NCI-H2171 (cell line): ENCODE results near the gene VENTX.
"Not testable (repeated sequence)": the region's sequence is repeated elsewhere in the genome, so short reads cannot be mapped to it uniquely, and the experiment has no call there.

Experiments used
- DNase-seq: peaks from one replicate; lab custom pipeline; 2025; lab: John Stamatoyannopoulos, UW

Gene VENTX

DNA sequence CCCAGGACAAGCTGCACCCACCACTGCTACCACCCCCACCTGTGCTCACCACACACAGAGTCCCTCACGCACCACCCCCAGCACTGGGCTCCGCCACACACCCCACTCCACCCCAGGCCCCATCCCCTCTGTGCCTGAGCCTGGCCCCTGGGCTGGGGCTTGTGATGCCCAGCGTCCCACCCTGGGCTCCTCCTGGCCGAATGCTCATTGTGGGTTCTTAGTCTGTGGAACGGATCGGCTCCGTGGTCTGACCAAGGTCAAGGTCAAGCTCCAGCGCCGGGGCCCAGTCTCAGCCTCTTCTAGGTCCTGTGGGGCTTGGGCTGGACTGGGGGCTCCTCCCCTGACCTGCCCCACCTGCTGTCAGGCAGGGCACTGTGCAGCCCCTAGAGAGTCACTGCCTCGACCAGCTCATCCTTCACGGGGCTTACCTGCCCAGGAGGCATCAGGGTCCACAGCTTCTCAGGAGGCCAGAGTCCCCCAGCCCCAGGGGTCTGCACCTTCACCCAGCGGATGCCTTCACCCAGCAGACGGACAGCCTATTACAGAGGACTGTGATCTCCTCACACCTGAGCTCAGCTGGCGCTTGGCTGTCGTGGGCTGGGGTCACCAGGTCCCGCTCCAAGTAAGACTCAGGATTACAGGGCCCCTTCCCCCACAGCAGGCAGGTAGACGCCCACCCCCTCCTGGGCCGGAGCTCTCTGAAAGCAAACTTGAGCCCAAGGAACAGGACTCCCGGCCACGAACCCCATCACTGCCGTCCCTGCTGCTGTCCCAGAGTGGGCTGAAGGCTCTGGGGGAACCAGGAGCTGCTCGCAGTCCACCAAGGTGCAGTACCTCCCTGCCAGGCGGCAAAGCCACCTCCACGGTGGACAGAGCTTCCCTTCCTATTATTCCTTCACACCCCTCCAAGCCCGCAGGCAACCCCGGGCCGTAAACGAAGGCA, 22.9 kb upstream of the VENTX start:
- DNase-seq, result no peak

DNA sequence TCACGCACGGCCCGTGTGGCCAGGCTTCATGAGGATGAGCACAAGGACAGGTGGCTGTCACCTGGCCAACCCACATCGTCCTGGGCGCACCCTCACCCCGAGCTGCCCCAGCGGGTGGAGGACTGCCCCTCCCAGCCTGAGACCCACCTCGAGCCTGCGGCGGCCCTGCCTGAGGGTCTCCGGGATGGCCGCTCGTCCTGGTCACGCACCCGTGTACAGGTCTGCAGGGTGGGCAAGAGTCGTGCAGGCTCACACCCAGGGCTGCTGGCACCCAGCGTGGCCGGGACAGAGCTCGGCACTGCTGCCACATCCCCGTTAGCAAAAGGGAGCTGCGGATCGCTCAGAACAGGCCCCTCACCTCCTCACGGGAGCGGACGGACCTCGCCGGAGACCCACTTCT, 22.1 kb upstream of the VENTX start:
- DNase-seq, result no peak

DNA sequence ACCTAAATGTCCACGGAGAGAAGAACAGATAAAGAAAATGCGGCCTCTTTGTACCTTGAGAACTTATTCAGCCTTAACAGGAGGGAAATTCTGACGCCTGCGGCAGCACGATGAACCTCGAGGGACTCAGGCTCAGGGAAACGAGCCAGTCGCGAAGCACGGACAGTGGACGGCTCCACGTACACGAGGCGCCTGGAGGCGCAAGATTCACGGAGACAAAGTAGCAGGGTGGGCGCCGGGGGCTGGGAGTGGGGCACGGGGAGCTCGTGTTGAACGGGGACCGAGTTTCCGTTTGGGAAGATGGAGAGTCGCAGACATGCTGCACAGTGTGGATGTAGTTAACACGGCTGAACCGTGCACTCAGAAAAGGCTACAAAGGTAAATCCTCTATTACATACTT, 20.9 kb upstream of the VENTX start:
- DNase-seq, result no peak

DNA sequence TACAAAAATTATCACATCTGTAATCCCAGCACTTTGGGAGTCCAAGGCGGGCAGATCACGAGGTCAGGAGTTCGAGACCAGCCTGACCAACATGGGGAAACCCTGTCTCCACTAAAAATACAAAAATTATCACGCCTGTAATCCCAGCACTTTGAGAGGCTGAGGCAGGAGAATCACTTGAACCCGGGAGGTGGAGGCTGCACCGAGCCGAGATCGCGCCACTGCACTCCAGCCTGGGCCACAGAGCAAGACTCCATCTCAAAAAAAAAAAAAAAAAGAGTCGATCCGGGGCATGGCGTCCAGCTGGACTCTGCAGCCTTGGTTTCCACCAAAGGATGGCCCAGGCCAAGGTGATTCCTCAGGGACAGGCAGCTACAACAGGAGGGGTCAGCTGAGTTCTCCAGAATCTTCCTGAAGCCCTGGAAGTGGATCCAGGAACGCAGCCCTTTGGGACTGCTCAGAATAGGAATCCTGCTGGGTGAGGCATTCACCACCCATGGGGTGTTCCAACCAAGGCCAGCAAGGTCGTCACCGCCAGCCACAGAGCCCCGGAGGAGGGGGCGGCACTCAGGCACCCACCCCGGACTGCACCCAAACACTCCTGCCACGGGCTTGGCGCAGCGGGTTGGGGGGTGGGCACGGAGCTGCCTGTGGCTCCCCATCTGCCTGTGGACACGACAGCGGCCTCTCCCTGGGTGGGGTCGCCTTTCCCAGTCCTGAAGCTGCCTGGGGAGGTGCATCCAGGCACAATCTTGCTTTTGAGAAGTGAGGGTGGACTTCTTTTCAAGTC, 19.7 kb upstream of the VENTX start:
- DNase-seq, result no peak

DNA sequence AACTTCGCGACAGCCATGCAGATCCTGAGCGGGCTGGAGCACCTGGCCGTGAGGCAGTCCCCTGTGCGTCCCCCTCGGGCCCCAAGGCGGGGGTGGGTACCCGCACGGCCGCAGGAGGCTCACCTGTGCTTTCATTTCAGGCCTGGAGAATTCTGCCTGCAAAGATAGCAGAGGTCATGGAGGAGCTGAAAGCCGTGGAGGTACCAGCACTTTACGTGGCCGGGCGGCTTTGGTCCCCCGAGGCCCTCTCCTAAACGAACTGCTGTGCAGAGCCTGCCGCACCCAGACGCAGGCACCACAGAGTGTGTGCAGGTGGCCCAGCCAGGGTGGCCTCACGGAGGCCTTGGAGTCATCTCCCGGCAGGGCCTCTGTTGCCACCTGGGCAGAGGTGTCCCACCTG, 18.8 kb upstream of the VENTX start:
- no peak for DNase-seq

- DNase-seq, result no peak
Measured at GRCh38 chr10:133219782-133220181, 17.9 kb upstream of the VENTX start.

- DNase-seq, result no peak
Measured at GRCh38 chr10:133221331-133221730, 16.3 kb upstream of the VENTX start.

GRCh38 chr10:133221756-133222155, 15.9 kb upstream of the VENTX start:
- DNase-seq, result not testable (repeated sequence)

DNA sequence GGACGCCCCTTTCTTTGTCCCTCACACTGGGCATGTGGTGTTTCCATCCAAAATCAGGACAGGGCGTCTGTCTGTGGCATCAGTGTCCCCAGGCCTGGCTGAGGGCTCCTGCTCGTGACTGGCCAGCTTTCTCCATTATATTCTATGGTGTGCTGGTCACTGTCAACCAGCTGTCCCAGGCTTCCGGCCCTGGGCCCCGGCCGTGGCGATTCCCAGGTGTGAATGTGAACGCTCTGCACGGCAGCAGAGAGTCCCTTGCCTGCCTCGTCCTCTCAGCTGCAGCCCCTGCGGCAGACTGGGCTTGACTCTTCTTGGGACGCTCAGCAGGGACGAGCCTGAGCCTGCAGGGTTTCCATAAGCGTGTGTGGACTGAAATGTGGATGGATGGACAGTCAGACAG, 13.6 kb upstream of the VENTX start:
- DNase-seq, result no peak

- no peak for DNase-seq
Measured at GRCh38 chr10:133224756-133225372, 12.8 kb upstream of the VENTX start.

DNA sequence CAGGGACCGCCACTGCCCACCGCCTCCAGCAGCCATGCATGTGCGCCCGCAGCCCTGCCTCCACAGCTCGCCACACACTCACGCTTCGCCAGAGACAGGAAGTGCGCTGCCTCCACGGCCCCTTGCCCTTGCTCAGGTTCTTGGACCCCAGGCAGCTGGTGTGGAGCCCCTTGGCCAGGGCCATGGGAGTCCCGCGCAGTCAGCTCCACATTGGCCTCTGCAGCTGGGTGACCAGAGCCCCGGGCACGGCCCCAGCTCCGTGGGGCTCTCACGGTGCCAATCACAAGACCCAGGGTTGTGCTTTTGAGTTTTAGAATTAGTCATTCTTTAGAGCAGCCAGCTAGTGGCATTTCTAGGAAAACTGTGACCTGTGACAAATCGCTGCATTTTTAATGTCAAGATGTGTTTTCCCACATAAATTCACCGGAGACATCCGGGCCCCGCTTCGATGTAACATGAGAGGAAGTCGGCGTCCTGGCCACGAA, 11.9 kb upstream of the VENTX start:
- DNase-seq, result no peak

DNA sequence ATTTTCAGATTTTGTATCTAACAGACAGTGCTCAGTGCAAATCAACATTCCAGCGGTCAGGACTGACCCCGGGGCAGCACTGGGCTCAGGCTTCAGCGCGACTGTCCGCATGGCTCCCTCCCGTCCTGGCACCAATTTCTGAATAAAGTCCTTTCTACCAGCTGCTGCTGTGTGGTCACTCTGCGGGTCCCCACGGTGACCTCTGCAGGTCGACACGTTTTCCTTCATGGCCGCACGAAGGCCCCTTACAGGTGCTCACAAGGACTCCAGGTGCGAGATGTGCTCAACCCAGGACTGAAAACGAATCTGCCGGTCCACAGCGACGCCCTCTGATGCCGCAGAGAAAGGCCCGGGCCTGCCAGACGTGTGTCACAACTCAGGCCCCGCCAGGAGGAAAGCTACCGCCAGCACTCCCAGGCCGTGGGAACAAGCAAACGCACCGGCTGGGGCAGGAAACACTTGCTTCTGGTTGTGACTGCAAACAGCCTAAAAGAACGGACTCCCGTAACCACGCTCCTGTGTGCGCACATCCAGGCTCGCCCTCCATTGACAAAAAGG, 11.3 kb upstream of the VENTX start:
- DNase-seq, result no peak

DNA sequence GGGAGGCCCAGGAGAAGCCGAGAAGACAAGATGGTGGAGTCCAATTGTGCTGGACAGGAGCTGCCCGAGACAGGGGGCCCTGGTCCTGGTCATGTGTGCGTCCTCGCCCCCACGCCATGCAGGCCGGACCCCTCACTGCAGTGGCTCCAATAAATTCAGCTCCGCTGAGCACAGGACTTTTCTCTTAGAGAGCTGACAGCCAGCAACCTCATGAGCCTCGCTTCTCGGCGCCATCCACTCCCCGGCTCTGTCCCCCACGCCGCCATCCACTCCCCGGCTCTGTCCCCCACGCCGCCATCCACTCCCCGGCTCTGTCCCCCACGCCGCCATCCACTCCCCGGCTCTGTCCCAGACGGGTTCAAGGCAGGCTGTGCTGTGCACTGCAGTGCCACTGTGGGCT, 10.4 kb upstream of the VENTX start:
- DNase-seq, result no peak

- no peak for DNase-seq
Measured at GRCh38 chr10:133229265-133230043, 8.2 kb upstream of the VENTX start.

- no peak for DNase-seq
Measured at GRCh38 chr10:133230044-133230361, 7.7 kb upstream of the VENTX start, which contains the start of gene UTF1. UTF1 (plus strand) TSS chr10:133230217; CDS start chr10:133230289, 72 bp downstream.

DNA sequence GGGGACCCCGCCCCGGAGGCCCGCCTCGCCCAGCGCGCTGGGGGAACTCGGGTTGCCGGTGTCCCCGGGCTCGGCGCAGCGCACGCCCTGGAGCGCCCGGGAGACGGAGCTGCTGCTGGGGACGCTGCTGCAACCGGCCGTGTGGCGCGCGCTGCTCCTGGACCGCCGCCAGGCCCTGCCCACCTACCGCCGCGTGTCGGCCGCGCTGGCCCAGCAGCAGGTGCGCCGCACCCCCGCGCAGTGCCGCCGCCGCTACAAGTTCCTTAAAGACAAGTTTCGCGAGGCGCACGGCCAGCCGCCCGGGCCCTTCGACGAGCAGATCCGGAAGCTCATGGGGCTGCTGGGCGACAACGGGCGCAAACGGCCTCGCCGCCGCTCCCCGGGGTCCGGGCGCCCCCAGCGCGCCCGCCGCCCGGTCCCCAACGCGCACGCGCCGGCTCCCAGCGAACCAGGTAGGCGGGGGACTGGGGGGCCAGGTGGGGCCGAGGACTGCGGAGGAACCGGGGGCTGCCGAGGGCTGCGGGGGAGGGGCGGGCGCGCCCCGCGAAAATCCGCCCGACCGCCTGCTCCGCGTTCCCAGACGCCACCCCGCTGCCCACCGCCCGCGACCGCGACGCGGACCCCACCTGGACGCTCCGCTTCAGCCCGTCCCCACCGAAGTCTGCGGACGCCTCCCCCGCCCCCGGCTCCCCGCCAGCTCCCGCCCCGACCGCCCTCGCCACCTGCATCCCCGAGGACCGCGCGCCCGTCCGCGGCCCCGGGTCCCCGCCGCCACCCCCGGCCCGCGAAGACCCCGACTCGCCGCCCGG, 7.1 kb upstream of the VENTX start:
- no peak for DNase-seq

GRCh38 chr10:133231244-133231945, 6.3 kb upstream of the VENTX start:
- no peak for DNase-seq

DNA sequence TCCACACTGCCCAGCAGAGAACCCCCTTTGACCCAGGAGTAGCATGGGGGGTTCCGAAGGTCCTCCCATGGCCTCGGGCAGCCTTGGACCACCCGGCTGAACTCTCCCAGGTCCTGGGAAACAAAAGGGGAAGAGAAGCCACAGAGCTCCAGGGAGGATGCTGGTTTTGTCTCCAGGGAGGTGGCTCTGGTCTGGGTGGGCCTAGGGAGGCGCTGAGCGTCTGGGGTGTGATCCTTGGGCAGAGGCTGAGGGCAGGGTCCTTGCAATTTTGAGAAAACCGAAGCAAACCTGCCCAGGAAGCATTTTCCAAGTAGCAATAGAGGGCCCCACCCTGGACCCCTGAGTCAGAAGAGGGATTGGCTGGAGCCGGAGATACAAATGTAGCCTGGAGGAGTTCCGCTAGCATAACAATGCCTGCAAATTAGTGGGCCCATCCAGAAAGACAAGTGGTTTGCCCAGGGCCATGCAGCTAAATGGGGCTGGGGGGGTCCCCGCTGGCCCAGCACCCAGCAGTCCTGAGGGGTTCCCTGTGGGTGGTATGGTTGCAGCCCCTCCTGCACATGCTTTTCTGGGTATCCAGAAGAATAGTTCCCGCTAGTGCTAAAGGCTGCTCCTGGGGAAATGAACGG, 5.6 kb upstream of the VENTX start:
- no peak for DNase-seq

GRCh38 chr10:133234796-133235195, 2.9 kb upstream of the VENTX start:
- DNase-seq, result not testable (repeated sequence)
